Measurements from ENCODE around the gene SPRED2. TPM values are rescaled to one million over a fixed set of nuclear protein-coding genes. Genes with fewer than 3 reads are reported as not detected.

The SPRED2 gene
- total and polyA plus RNA-seq, 8 donors = 6.2 to 20.0 (median 15.2) TPM

DNA sequence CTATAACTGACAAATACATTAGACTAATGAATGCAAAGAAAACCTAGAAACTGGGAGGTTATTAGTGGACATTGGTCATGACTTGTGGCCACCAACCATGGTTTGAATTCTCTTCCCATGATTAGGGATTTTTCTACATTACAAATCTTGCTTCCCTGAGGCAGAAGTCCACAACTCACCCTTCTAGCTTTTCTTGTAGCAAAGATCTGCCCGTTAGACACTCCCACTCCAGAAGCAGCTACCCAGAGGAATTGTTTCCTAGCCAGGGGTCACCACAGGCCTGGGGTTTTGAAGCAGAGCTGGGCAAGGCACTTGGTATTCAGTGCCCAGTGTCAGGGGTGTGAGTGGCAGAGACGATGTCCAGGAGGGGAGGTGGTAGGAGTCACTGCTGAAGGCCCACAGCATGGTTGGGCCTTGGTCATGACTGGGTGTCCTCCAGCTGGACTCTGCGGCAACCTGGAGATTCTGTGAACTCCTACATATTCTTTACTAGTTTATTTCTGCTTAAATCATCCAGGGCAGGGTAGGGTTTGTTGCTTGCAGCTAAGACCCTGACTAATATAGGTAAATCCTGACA, 149.8 kb downstream of the SPRED2 start:
- intact Hi-C loops (cut with DNase I) = no loop called here
- no peaks in the 10 kb centered on the region for H3K4me1 ChIP-seq
- FAIRE-seq (no peak), DNase-seq (no peak), ATAC-seq (no peak)
- no peak overlapping the region for H3K27ac ChIP-seq
- no peaks in the 10 kb centered on the region for H3K36me3 ChIP-seq
- no peaks in the 10 kb centered on the region for H3K9me3 ChIP-seq
- no peak for TF ChIP-seq CTCF (IDR thresholded peaks at IDR 0.05)
- 87 to 90% methylated on average over 3 of the region's 3 CpGs for WGBS, 2 donors
- no peaks in the 10 kb centered on the region for H3K27me3 ChIP-seq
- no peak overlapping the region for H3K4me3 ChIP-seq

GRCh38 chr2:65281627-65282351, 150.6 kb downstream of the SPRED2 start:
- peak in 1 of 6 donors; percentile 23 for DNase-seq
- H3K27me3 ChIP-seq = no peaks in the 10 kb centered on the region
- 45 to 47% methylated on average over 4 of the region's 4 CpGs for WGBS, 2 donors
- no peak overlapping the region for H3K4me3 ChIP-seq
- FAIRE-seq = no peak
- no peaks in the 10 kb centered on the region for H3K4me1 ChIP-seq
- peak in 3 of 4 donors; percentile 38 to 67 (median 62) for ATAC-seq
- no peak overlapping the region for H3K27ac ChIP-seq
- H3K36me3 ChIP-seq = no peaks in the 10 kb centered on the region
- no peaks in the 10 kb centered on the region for H3K9me3 ChIP-seq
- no peak for TF ChIP-seq CTCF (IDR thresholded peaks at IDR 0.05)
- intact Hi-C loops (cut with DNase I) = no loop called here

DNA sequence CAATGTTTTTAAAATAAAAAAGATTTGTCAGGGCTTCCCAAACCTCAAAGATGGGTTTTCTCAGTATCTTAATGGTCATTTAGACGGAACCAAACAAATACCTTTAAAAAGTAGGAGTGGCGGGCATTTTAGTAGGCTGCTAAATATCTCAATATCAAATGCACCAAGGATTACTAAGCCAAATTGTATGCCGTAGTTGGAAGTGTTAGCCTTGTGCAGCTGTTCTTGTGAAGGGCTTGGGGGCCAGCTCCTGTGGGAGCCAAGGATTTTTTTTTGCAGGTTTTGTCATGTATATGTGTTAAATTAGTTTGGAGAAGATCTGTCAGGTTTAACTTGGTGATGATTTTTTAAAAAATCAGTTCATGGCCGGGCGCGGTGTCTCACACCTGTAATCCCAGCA, 152.6 kb downstream of the SPRED2 start:
- no peak for FAIRE-seq
- H3K36me3 ChIP-seq = no peaks in the 10 kb centered on the region
- ATAC-seq = no peak
- H3K4me3 ChIP-seq = no peak overlapping the region
- no peaks in the 10 kb centered on the region for H3K4me1 ChIP-seq
- TF ChIP-seq CTCF (IDR thresholded peaks at IDR 0.05) = no peak
- DNase-seq = no peak
- H3K9me3 ChIP-seq = no peaks in the 10 kb centered on the region
- intact Hi-C loops (cut with DNase I) = no loop called here
- H3K27me3 ChIP-seq = no peaks in the 10 kb centered on the region
- WGBS, 2 donors = 90 to 91% methylated on average over 6 of the region's 6 CpGs
- H3K27ac ChIP-seq = no peak overlapping the region

- no peaks in the 10 kb centered on the region for H3K9me3 ChIP-seq
- H3K27ac ChIP-seq = no peak overlapping the region
- ATAC-seq (peak in 1 of 4 donors; percentile 26), DNase-seq (no peak), FAIRE-seq (no peak)
- 64 to 66% methylated on average over 6 of the region's 6 CpGs for WGBS, 2 donors
- TF ChIP-seq CTCF (IDR thresholded peaks at IDR 0.05) = no peak
- no peaks in the 10 kb centered on the region for H3K27me3 ChIP-seq
- H3K4me3 ChIP-seq = no peak overlapping the region
- no peaks in the 10 kb centered on the region for H3K4me1 ChIP-seq
- intact Hi-C loops (cut with DNase I) = no loop called here
- peaks cover 0 to under 1% (median 0%) of the 10 kb centered on the region in 3 donors for H3K36me3 ChIP-seq
These were observed 153.8 kb downstream of the SPRED2 start for GRCh38 chr2:65278531-65278981.

All from pancreas (tissue), 10 donors.